Muscle of leg (tissue), 11 donors: ENCODE measurements around the gene CMTM3. TPM values are rescaled to one million over a fixed set of nuclear protein-coding genes. Genes with fewer than 3 reads are reported as not detected.
A peak's percentile ranks its signal among the peaks of the same experiment; 100 is the strongest.

Experiments
- DNase-seq: peaks from one replicate; pipeline ENCODE4 v3.0.0; 2013
- H3K27ac ChIP-seq: one replicate; pipeline ENCODE4 v1.5.1; 2013; ENCODE audit warnings: mild to moderate bottlenecking, low read length, control low read depth
- H3K27me3 ChIP-seq: one replicate; pipeline ENCODE4 v1.6.1; 2013; ENCODE audit warnings: low read length; ENCODE audit not compliant: control insufficient read depth, insufficient read depth
- H3K36me3 ChIP-seq: one replicate; pipeline ENCODE4 v1.6.1; 2013; ENCODE audit warnings: low read length; ENCODE audit not compliant: control insufficient read depth, insufficient read depth
- H3K4me1 ChIP-seq: one replicate; pipeline ENCODE4 v1.6.1; 2013; ENCODE audit warnings: low read length; ENCODE audit not compliant: control insufficient read depth, insufficient read depth
- H3K4me3 ChIP-seq: one replicate; pipeline ENCODE4 v1.5.1; 2013; ENCODE audit warnings: low read length, control low read depth
- H3K9me3 ChIP-seq: replicated peaks from 2 replicates; pipeline ENCODE4 v1.6.1; 2013; ENCODE audit warnings: low read depth, low read length; ENCODE audit not compliant: control insufficient read depth
- WGBS: methylation state at CpG from one replicate; pipeline ENCODE4 v1.1.5; 2013; ENCODE audit warnings: missing lambda C conversion rate; ENCODE audit not compliant: insufficient coverage; 5-methylcytosine and 5-hydroxymethylcytosine counted together
- polyA plus RNA-seq, 8 donors: library from polyadenylated mRNA; unstranded; fragments of 120-200 nt; gene quantifications; one replicate each; pipeline versions ENCODE4 v1.2.1 to v1.2.3, GENCODE V29; 2013; ENCODE audit warnings: inconsistent platforms in 1 of 8, low replicate concordance in 1 of 8; ENCODE audit not compliant: insufficient read length in 8 of 8, insufficient read depth in 1 of 8
- total RNA-seq: library from RNA; stranded (reverse); fragments of 120-200 nt; gene quantifications from one replicate; pipeline ENCODE4 v1.2.4, GENCODE V29; 2013

The CMTM3 gene
- total and polyA plus RNA-seq, 9 donors = 19.0 to 82.7 (median 68.0) TPM

DNA sequence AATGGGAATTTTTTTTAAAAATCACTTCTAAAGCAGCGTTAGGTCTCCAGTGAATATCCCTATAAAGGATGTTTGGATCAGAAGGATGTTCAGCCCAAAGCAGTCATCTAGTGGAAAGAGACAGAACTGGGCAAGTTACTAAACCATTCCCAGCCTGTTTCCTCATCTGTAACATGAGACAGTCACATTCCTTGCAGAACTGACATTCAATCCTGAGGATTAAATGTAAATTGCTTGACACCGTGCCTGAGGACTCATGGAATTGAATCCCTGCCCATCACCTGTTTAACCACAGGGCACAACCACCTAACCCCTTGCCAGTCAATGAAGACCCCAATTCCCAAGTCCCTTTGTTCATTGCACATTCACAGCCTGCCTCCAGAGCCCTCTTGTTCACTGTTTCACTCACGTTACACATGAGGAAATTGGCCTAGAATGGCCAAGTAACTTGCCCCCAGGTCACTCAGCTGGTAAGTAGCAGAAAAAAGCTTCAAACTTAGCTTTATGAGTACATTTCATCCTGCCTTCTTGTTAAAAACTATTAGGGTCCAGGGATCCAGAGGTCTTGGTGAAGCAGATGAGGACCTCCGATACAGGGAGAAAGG lies 23.8 kb upstream of the CMTM3 start:
- H3K9me3 ChIP-seq = no peaks in the 10 kb centered on the region
- peaks cover 45% of the 10 kb centered on the region for H3K4me1 ChIP-seq
- H3K27ac ChIP-seq = peak overlapping the region; percentile 42
- H3K36me3 ChIP-seq = no peaks in the 10 kb centered on the region
- 43% methylated on average over 1 of the region's 4 CpGs for WGBS
- DNase-seq = peak; percentile 73
- H3K4me3 ChIP-seq = no peak overlapping the region
- peaks cover 13% of the 10 kb centered on the region for H3K27me3 ChIP-seq

DNA sequence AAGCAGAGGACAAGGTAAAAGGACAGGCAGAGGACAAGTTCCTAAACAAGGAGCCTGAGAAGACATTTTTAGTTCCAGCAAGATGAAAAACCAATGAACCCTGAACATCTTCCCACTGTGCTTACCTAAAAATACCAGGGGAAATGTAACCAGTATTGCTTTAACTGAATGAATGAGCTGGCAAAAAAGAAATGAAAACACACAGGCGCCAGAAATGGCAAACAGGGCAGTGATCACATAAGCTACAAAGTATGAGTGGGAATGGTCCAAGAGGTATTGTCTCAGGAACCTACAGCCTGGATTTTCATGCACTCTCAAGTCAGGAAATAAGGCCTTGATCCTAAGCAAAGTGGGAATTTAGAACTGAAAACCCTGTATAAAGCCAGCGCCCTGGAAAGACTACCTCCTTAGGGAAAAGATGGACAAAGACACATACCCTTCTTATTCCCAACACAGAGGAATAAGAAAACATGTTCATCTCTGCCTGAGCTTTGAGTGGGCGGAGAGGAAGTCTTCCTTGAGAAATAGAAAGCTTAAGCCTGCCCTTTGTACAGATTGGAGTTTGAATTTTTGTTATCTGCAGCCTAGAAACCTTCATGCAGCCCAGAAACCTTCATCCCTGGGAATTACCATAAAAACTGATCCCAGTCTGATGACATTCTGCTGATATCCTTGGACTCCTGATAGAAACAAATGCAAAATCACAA lies 23.1 kb upstream of the CMTM3 start:
- WGBS = 70% methylated on average over 1 of the region's 3 CpGs
- Histone ChIP-seq H3K27ac (no peak overlapping the region), H3K27me3 (peaks cover 13% of the 10 kb centered on the region), H3K4me1 (peaks cover 50% of the 10 kb centered on the region), H3K4me3 (no peak overlapping the region), H3K9me3 (no peaks in the 10 kb centered on the region), H3K36me3 (no peaks in the 10 kb centered on the region)
- no peak for DNase-seq

DNA sequence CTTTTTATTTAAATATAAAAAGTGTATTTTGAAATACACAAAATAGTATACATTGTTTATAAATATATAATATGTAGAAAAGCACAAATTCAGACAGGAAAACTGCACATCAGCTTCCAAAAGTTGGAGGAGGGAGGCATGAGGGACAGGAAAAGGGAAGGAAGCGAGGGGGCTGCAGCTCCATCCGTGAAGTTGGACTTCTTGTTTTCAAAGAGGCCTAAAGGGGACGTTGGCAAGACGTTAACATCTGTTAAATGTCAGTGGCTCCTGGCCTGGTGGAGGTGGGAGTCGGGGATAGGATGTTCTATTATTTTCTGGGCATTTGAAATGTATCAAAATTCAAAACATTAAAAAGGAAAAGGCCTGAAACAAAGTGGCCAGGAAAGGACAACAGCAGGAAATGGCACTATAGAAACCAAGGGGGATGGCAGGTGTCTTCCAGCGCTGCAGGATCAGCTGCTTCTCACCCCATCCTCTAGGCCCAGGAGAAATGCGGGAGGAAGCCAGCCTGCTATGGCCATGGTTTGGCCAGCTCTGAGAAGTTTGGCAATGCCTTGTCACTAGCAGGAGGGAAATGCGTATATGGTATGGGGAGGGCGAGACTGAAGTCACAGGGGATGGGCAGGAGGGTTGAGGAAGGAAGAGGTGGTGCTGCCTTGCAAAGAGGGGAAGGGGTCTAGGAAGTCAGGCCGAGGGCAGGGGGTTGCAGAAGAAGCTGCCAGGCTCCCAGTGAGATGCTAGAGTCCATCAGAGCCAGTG lies 18.8 kb upstream of the CMTM3 start:
- H3K9me3 ChIP-seq = no peaks in the 10 kb centered on the region
- WGBS = 42% methylated on average over 8 of the region's 10 CpGs
- no peak overlapping the region for H3K4me3 ChIP-seq
- peak; percentile 46 for DNase-seq
- peaks cover 33% of the 10 kb centered on the region for H3K4me1 ChIP-seq
- H3K27me3 ChIP-seq = no peaks in the 10 kb centered on the region
- H3K36me3 ChIP-seq = no peaks in the 10 kb centered on the region
- peak overlapping the region; percentile 1 for H3K27ac ChIP-seq

DNA sequence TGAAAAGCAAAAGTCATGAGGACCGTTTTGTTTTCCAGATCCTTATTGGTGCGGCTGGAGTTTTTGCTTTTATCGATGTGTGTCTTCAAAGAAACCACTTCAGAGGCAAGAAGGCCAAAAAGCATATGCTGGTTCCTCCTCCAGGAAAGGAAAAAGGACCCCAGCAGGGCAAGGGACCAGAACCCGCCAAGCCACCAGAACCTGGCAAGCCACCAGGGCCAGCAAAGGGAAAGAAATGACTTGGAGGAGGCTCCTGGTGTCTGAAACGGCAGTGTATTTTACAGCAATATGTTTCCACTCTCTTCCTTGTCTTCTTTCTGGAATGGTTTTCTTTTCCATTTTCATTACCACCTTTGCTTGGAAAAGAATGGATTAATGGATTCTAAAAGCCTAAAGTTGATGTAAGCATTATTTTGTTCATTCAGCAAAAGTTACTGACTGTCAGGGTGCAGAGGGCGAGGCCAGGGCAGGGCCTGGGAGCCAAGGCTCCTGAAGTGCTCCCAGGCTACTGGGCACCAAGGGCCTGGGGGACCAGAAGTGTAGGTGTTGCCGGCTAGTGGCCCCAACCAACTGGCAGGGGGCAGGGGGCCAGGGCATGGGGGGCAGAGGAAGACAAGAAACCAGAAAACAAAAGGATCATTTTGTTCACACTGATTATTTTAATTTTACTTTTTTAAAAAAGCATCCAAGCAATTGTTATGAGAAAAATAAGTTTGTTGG lies 16.5 kb upstream of the CMTM3 start:
- Histone ChIP-seq H3K9me3 (no peaks in the 10 kb centered on the region), H3K4me3 (no peak overlapping the region), H3K27me3 (no peaks in the 10 kb centered on the region), H3K27ac (no peak overlapping the region), H3K36me3 (no peaks in the 10 kb centered on the region), H3K4me1 (peaks cover 22% of the 10 kb centered on the region)
- WGBS = 50% methylated on average over 4 of the region's 7 CpGs
- DNase-seq = no peak

DNA sequence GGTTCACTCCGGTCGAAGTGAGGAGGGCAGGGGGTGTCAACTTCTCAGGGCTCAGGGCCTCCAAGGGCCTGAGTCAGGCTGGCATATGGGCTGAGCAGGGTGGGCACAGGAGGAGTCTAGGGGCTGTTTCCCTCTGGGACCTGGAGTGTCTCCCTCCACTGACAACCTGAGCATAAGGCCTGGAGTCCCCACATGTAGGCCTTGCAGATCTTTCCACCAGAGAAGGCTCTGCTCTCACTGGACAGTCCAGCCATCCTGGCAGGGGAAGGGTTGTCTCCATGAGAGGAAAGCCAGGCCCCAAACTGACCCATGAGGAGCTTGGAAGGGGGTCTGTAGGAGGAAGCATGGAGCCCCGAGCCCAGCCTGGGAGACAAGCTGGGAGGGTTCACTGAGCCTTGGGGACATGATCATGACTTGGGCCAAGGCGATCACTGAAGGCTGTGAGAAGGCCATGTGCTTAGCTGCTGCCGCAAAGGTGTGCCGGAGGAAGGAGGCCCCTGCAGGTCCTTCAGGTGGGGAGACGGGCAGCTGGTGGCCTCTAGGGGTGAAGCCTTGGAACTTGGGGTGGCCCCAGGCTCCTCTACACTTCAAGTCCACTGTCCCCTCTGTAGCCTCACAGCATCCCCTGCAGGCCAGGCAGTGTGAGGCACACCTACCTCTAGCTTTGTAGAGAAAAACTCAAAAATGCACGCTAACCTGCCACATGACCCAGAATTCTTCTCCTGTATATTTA lies 15.4 kb upstream of the CMTM3 start:
- H3K27ac ChIP-seq = no peak overlapping the region
- no peaks in the 10 kb centered on the region for H3K9me3 ChIP-seq
- peaks cover 22% of the 10 kb centered on the region for H3K4me1 ChIP-seq
- DNase-seq = peak; percentile 43
- no peaks in the 10 kb centered on the region for H3K36me3 ChIP-seq
- H3K27me3 ChIP-seq = no peaks in the 10 kb centered on the region
- H3K4me3 ChIP-seq = no peak overlapping the region
- 92% methylated on average over 4 of the region's 8 CpGs for WGBS

DNA sequence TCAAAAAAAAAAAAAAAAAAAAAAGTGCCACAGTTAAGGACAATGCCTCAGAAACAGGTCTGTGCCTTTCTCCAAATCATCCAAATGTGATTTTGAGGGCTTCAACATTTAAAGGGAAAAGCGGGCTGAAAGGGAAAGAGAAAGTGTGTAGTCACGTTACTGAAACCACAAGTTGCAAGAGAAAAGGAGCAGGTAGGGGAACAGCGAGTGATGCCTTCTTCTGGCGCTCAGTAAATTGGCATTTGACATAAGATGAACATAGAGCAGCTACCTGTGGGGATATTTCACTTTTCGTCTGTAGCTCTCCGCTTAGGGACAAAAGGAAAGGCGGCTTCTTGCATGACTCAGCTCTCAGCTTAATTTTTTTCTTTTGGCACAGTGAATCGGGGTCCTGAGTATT lies 14.2 kb upstream of the CMTM3 start:
- Histone ChIP-seq H3K9me3 (no peaks in the 10 kb centered on the region), H3K36me3 (no peaks in the 10 kb centered on the region), H3K27me3 (no peaks in the 10 kb centered on the region), H3K27ac (no peak overlapping the region), H3K4me1 (peaks cover 22% of the 10 kb centered on the region), H3K4me3 (no peak overlapping the region)
- no peak for DNase-seq
- WGBS = 82% methylated on average over 5 of the region's 8 CpGs

DNA sequence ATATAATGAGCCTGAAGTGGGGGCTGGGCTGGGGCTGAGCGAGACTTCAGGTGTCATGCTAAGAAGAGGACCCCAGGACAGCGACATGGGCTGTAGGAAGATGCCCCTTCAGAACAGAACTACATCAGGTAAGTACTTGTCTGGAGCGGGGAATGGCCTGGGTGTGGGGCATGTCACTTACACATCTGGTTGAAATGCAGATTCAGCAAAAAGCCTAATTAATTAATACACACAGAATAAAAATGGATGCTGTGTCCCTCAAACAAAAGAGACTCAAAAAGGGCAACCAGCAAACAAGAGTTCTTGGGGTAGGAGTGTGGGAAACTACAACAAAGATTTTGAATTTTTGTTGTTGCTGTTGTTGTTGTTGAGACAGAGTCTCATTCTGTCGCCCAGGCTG lies 13.5 kb upstream of the CMTM3 start:
- DNase-seq = no peak
- WGBS = 83% methylated on average over 3 of the region's 4 CpGs
- Histone ChIP-seq H3K27ac (no peak overlapping the region), H3K4me3 (no peak overlapping the region), H3K4me1 (peaks cover 16% of the 10 kb centered on the region), H3K27me3 (no peaks in the 10 kb centered on the region), H3K36me3 (no peaks in the 10 kb centered on the region), H3K9me3 (no peaks in the 10 kb centered on the region)

DNA sequence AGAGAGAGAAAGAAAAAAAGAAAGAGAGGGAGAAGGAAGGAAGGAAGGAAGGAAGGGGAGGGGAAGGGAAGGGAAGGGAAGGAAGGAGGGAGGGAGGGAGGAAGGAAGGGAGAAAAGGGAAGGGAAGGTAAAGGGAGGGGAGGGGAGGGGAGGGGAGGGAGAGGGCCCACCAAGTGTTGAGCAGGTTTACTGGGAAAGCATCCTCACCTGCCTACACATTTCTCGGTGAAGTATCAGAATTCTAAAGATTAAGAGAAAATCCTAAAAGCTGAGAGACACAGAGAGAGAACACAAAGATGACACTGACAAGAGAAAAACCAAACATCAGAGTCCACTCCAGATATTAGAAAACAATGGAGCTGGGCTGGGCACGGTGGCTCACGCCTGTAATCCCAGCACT lies 12.3 kb upstream of the CMTM3 start:
- Histone ChIP-seq H3K9me3 (no peaks in the 10 kb centered on the region), H3K27me3 (no peaks in the 10 kb centered on the region), H3K4me1 (peaks cover 7% of the 10 kb centered on the region), H3K36me3 (no peaks in the 10 kb centered on the region), H3K27ac (no peak overlapping the region), H3K4me3 (no peak overlapping the region)
- 92% methylated on average over 2 of the region's 3 CpGs for WGBS
- DNase-seq = no peak

DNA sequence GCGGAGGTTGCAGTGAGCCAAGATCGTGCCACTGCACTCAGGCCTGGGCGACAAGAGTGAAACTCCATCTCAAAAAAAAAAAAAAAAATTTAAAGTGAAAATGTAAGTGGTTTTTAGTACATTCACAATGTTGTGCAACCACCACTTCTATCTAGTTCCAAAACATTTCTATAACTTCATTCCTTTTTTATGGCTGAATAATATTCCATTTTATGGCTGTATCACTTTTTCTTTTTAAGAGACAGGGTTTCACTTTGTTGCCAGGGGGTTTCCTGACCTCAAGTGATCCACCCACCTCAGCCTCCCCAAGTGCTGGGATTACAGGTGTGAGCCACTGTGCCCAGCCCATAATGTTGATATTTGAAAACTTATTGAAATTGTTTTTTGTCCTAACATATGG lies 11.7 kb upstream of the CMTM3 start:
- no peak for DNase-seq
- H3K27me3 ChIP-seq = no peaks in the 10 kb centered on the region
- H3K36me3 ChIP-seq = no peaks in the 10 kb centered on the region
- no peaks in the 10 kb centered on the region for H3K9me3 ChIP-seq
- no peak overlapping the region for H3K27ac ChIP-seq
- peaks cover 2% of the 10 kb centered on the region for H3K4me1 ChIP-seq
- H3K4me3 ChIP-seq = no peak overlapping the region
- WGBS = no CpG with 5 or more reads among the region's 3 CpGs
